ENCODE measurements around the gene PCDHA1.

PCDHA1 gene

GRCh38 chr5:140753561-140753960 is 32.4 kb upstream of the PCDHA1 start:
- DNase-seq (no peak), ATAC-seq (ENCODE audit: insufficient read depth, low read depth) (no peak)
- Histone ChIP-seq H3K27me3 (ENCODE audit: insufficient read depth, low read length, poor library complexity) (no peaks in the 10 kb centered on the region), H3K9ac (ENCODE audit: low read depth, low read length) (no peak overlapping the region), H4K20me1 (ENCODE audit: insufficient read depth, low read length) (no peaks in the 10 kb centered on the region), H3K9me3 (ENCODE audit: insufficient read depth, low read length, severe bottlenecking) (peaks cover 11% of the 10 kb centered on the region), H3K4me2 (ENCODE audit: insufficient read depth, low read length) (no peak overlapping the region), H2AFZ (ENCODE audit: low read depth, low read length) (no peak overlapping the region), H3K4me1 (ENCODE audit: insufficient read depth, low read length) (no peaks in the 10 kb centered on the region), H3K79me2 (ENCODE audit: insufficient read depth, low read length) (no peaks in the 10 kb centered on the region), H3K27ac (ENCODE audit: low read length) (no peak overlapping the region), H3K4me3 (ENCODE audit: low read depth in 1 of 2, low read length in 2 of 2) (no peak overlapping the region), H3K36me3 (ENCODE audit: insufficient read depth, low read length) (no peaks in the 10 kb centered on the region)
- TF ChIP-seq CTCF (IDR thresholded peaks at IDR 0.05; ENCODE audit: borderline replicate concordance, extremely low read depth, low read length, poor library complexity, severe bottlenecking) = no peak
- no peak for TF ChIP-seq EZH2 (IDR thresholded peaks at IDR 0.05; ENCODE audit: borderline replicate concordance, low read depth, low read length, severe bottlenecking)

DNA sequence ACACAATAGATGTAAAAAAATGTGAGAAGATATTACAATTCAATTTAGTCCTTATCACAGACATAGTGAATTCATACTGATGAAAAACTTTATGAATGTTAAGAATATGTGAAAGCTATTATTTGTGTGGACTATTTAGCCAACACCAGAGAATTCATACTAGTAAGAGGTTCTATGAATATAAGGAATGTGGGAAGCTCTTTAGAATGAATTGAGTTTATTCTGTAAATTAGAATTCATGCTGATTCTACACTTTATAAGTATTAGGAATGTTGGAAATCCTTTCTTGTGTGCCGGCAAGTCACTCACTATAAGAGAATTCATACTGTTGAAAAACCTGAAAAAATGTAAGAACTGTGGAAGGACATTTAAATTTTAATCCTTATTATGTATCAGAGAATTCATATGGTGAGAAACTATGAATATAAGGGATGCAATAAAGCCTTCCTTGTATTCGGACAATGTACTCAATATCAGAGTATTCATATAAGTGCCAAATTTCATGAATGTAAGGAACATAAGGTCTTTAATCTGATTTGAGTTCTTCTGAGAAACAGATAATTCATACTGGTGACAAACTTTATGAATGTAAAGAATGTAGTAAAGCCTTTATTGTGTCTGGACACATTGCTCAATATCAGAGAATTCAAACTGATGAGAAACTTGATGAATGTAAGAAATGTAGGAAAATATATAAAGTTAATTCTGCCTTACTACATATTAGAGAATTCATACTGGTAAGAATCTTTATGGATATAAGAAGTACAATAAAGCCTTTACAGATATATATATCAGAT is 21.6 kb upstream of the PCDHA1 start:
- DNase-seq = no peak
- no peaks in the 10 kb centered on the region for H3K4me1 ChIP-seq (ENCODE audit: insufficient read depth, low read length)
- no peak overlapping the region for H2AFZ ChIP-seq (ENCODE audit: low read depth, low read length)
- H3K79me2 ChIP-seq (ENCODE audit: insufficient read depth, low read length) = no peaks in the 10 kb centered on the region
- H3K9ac ChIP-seq (ENCODE audit: low read depth, low read length) = no peak overlapping the region
- no peaks in the 10 kb centered on the region for H4K20me1 ChIP-seq (ENCODE audit: insufficient read depth, low read length)
- no peaks in the 10 kb centered on the region for H3K27me3 ChIP-seq (ENCODE audit: insufficient read depth, low read length, poor library complexity)
- no peak overlapping the region for H3K27ac ChIP-seq (ENCODE audit: low read length)
- H3K9me3 ChIP-seq (ENCODE audit: insufficient read depth, low read length, severe bottlenecking) = peaks cover 58% of the 10 kb centered on the region
- H3K4me2 ChIP-seq (ENCODE audit: insufficient read depth, low read length) = no peak overlapping the region
- no peak for ATAC-seq (ENCODE audit: insufficient read depth, low read depth)
- no peaks in the 10 kb centered on the region for H3K36me3 ChIP-seq (ENCODE audit: insufficient read depth, low read length)
- TF ChIP-seq EZH2 (IDR thresholded peaks at IDR 0.05; ENCODE audit: borderline replicate concordance, low read depth, low read length, severe bottlenecking) (no peak), CTCF (IDR thresholded peaks at IDR 0.05; ENCODE audit: borderline replicate concordance, extremely low read depth, low read length, poor library complexity, severe bottlenecking) (no peak)
- H3K4me3 ChIP-seq (ENCODE audit: low read depth in 1 of 2, low read length in 2 of 2) = no peak overlapping the region

- Histone ChIP-seq H3K4me3 (ENCODE audit: low read depth in 1 of 2, low read length in 2 of 2) (no peak overlapping the region), H3K27me3 (ENCODE audit: insufficient read depth, low read length, poor library complexity) (no peaks in the 10 kb centered on the region), H3K27ac (ENCODE audit: low read length) (no peak overlapping the region), H3K4me2 (ENCODE audit: insufficient read depth, low read length) (no peak overlapping the region), H2AFZ (ENCODE audit: low read depth, low read length) (no peak overlapping the region), H3K79me2 (ENCODE audit: insufficient read depth, low read length) (no peaks in the 10 kb centered on the region), H4K20me1 (ENCODE audit: insufficient read depth, low read length) (no peaks in the 10 kb centered on the region), H3K36me3 (ENCODE audit: insufficient read depth, low read length) (no peaks in the 10 kb centered on the region), H3K4me1 (ENCODE audit: insufficient read depth, low read length) (no peaks in the 10 kb centered on the region), H3K9me3 (ENCODE audit: insufficient read depth, low read length, severe bottlenecking) (peaks cover 65% of the 10 kb centered on the region), H3K9ac (ENCODE audit: low read depth, low read length) (no peak overlapping the region)
- TF ChIP-seq EZH2 (IDR thresholded peaks at IDR 0.05; ENCODE audit: borderline replicate concordance, low read depth, low read length, severe bottlenecking) (no peak), CTCF (IDR thresholded peaks at IDR 0.05; ENCODE audit: borderline replicate concordance, extremely low read depth, low read length, poor library complexity, severe bottlenecking) (no peak)
- no peak for DNase-seq
- ATAC-seq (ENCODE audit: insufficient read depth, low read depth) = no peak
Observed at GRCh38 chr5:140767444-140767843, 18.5 kb upstream of the PCDHA1 start.

All from DND-41 (cell line).